ENCODE data around the gene JOSD1. TPM values are rescaled to one million over a fixed set of nuclear protein-coding genes. Genes with fewer than 3 reads are reported as not detected.

JOSD1 gene
- total and polyA plus RNA-seq, 2 experiments from 2014 or later: 18.6 to 104 TPM

DNA sequence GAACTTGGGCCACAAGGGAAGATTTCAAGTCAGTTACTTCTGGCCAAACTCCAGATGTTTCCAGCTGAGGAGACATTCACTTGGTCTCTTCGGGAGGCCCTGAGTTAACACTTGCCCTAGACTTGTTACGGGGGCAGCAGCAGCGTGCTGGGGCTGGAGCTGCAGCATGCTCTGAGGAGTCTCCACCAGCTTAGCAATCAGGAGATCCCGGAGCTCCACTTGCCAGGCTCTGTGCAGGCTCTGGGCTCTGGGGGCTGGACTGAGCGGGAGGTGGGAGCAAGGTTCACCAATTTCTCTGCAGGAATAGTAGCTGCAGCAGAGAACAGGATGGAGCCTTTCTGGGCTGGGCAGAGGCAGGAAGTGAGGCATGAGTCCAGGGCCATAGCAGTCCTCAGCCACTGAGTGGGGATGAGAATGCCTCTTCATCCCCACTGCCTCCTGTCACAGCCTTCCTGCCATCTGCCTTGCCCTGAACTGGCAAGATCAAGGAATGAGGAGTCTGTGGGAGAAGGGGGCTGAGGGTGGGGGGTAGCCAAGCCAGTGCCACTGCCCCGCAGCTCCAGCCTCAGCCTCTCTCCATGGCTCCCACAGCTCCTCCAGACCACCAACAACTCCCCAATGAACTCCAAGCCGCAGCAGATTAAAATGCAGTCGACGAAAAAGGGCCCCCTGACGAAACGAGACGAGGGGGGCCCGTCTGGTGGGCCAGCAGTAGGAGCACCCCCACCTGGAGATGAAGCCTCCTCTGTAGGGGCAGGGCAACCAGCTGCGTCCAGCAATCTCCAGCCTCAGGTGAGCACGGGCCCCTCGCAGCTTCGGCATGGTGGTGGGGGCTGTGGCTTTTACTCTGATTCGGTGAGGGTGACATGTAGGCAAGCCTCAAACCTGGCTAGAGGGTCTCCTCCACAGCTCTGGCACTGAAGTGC lies 28.4 kb upstream of the JOSD1 start:
- no peaks in the 10 kb centered on the region for H3K36me3 ChIP-seq (replicated peaks; ENCODE audit: insufficient read depth, low read depth)

DNA sequence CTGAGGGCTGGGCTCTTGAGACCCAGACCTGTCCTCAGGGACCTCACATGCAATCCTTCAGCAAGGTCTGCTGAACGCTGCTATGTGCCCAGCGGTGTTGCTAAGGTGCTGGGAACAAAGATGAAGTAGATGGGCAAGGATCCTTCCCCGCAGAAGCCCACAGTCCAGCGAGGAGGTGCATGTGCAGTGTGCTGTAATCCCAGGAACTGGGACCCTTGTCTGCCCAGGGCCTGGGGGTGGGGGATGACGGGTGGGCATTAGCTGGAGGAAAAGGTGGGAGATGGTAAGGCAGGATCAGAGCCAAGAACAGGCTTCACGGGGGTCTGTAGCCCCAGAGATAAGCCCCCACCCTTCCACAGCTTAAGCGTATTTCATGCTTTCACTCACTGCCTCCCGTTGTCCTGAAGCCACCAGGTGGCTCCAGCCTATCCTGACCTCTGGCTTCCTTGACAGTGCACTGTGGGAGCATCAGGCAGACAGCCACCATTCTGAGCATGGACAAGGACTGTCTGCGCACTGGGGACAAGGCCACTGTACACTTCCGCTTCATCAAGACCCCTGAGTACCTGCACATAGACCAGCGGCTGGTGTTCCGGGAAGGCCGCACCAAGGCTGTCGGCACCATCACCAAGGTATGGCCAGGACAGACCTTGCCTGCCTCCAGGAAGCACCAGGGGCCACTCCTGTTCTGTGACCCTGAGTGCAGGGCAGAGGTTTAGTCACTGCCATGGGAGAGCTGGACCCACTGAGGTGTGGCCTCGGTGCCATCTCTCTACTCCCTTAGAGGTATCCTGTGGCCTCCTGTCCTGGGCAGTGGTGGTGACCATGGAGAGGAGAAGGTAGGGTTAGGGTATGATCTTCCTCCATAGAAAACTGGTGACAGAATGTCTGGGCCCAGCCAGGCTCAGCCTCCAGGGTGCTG lies 27.0 kb upstream of the JOSD1 start:
- Histone ChIP-seq H3K79me2 (no peaks in the 10 kb centered on the region), H3K4me3 (no peak overlapping the region), H3K36me3 (replicated peaks; ENCODE audit: insufficient read depth, low read depth) (no peaks in the 10 kb centered on the region), H3K9me3 (ENCODE audit: low read depth) (no peaks in the 10 kb centered on the region), H4K20me1 (ENCODE audit: insufficient read depth, poor library complexity, severe bottlenecking) (no peaks in the 10 kb centered on the region), H3K27ac (no peak overlapping the region), H3K27me3 (no peaks in the 10 kb centered on the region), H3K4me2 (no peak overlapping the region), H2AFZ (no peak overlapping the region), H3K9me2 (replicated peaks; ENCODE audit: insufficient read depth) (no peaks in the 10 kb centered on the region), H3K4me1 (ENCODE audit: insufficient read depth) (no peaks in the 10 kb centered on the region)
- WGBS (ENCODE audit: low lambda C conversion rate, missing lambda C conversion rate): 96% methylated on average over 15 of the region's 15 CpGs
- no peak for DNase-seq (ENCODE audit: low spot score)
- TF ChIP-seq, protein P1, sequence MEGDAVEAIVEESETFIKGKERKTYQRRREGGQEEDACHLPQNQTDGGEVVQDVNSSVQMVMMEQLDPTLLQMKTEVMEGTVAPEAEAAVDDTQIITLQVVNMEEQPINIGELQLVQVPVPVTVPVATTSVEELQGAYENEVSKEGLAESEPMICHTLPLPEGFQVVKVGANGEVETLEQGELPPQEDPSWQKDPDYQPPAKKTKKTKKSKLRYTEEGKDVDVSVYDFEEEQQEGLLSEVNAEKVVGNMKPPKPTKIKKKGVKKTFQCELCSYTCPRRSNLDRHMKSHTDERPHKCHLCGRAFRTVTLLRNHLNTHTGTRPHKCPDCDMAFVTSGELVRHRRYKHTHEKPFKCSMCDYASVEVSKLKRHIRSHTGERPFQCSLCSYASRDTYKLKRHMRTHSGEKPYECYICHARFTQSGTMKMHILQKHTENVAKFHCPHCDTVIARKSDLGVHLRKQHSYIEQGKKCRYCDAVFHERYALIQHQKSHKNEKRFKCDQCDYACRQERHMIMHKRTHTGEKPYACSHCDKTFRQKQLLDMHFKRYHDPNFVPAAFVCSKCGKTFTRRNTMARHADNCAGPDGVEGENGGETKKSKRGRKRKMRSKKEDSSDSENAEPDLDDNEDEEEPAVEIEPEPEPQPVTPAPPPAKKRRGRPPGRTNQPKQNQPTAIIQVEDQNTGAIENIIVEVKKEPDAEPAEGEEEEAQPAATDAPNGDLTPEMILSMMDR (IDR thresholded peaks at IDR 0.05; ENCODE audit: poor library complexity): no peak
- TF ChIP-seq EZH2phosphoT487 (IDR thresholded peaks at IDR 0.05; ENCODE audit: low read depth, severe bottlenecking, unreplicated experiment) (no peak), EZH2 (IDR thresholded peaks at IDR 0.05; ENCODE audit: borderline replicate concordance) (no peak)

More for the DNA sequence above, 28.4 kb upstream of the JOSD1 start:
- H2AFZ ChIP-seq: no peak overlapping the region
- WGBS (ENCODE audit: low lambda C conversion rate, missing lambda C conversion rate): 98% methylated on average over 18 of the region's 18 CpGs
- H4K20me1 ChIP-seq (ENCODE audit: insufficient read depth, poor library complexity, severe bottlenecking): no peaks in the 10 kb centered on the region
- TF ChIP-seq, protein P1 (IDR thresholded peaks at IDR 0.05; ENCODE audit: poor library complexity): no peak
- TF ChIP-seq EZH2 (IDR thresholded peaks at IDR 0.05; ENCODE audit: borderline replicate concordance) (no peak), EZH2phosphoT487 (IDR thresholded peaks at IDR 0.05; ENCODE audit: low read depth, severe bottlenecking, unreplicated experiment) (no peak)
- no peak for DNase-seq (ENCODE audit: low spot score)
- H3K27ac ChIP-seq: no peak overlapping the region
- no peaks in the 10 kb centered on the region for H3K9me2 ChIP-seq (replicated peaks; ENCODE audit: insufficient read depth)
- no peaks in the 10 kb centered on the region for H3K27me3 ChIP-seq
- H3K9me3 ChIP-seq (ENCODE audit: low read depth): no peaks in the 10 kb centered on the region
- no peak overlapping the region for H3K4me2 ChIP-seq
- H3K4me1 ChIP-seq (ENCODE audit: insufficient read depth): no peaks in the 10 kb centered on the region
- no peaks in the 10 kb centered on the region for H3K79me2 ChIP-seq
- no peak overlapping the region for H3K4me3 ChIP-seq

DNA sequence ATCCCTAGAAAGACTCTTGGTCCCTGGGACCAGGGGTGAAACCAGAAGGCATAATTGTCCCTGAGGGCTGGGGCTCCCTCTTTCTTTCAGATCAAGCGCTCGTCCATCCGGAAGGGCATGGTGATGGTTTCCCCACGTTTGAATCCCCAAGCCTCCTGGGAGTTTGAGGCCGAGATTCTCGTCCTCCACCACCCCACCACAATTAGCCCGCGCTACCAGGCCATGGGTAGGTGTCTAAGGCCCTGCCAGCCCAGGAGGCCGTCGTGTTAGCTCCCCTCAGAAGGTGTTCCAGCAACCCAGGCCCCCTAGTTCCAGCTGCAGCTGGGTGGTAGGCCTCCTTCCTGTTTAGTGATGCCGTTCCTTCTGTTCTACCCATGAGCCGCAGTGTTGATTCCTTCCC lies 26.4 kb upstream of the JOSD1 start:
- Histone ChIP-seq H3K4me3 (no peak overlapping the region), H3K36me3 (replicated peaks; ENCODE audit: insufficient read depth, low read depth) (no peaks in the 10 kb centered on the region), H3K4me1 (ENCODE audit: insufficient read depth) (no peaks in the 10 kb centered on the region), H4K20me1 (ENCODE audit: insufficient read depth, poor library complexity, severe bottlenecking) (no peaks in the 10 kb centered on the region), H3K9me2 (replicated peaks; ENCODE audit: insufficient read depth) (no peaks in the 10 kb centered on the region), H3K27ac (no peak overlapping the region), H3K79me2 (no peaks in the 10 kb centered on the region), H3K4me2 (no peak overlapping the region), H2AFZ (no peak overlapping the region), H3K9me3 (ENCODE audit: low read depth) (no peaks in the 10 kb centered on the region), H3K27me3 (no peaks in the 10 kb centered on the region)
- no peak for DNase-seq (ENCODE audit: low spot score)
- no peak for TF ChIP-seq EZH2 (IDR thresholded peaks at IDR 0.05; ENCODE audit: borderline replicate concordance)
- TF ChIP-seq, protein P1 (IDR thresholded peaks at IDR 0.05; ENCODE audit: poor library complexity): no peak
- TF ChIP-seq EZH2phosphoT487 (IDR thresholded peaks at IDR 0.05; ENCODE audit: low read depth, severe bottlenecking, unreplicated experiment): no peak
- WGBS (ENCODE audit: low lambda C conversion rate, missing lambda C conversion rate): 99% methylated on average over 12 of the region's 12 CpGs
